ENCODE data around the gene ARHGEF25. TPM values are rescaled to one million over a fixed set of nuclear protein-coding genes. Genes with fewer than 3 reads are reported as not detected.

ARHGEF25 gene
- polyA plus RNA-seq, 1 donor = 30.5 TPM

- DNase-seq = no peak
Measured at GRCh38 chr12:57621497-57622292, 10.5 kb downstream of the ARHGEF25 start.

- no peak for DNase-seq
Measured at GRCh38 chr12:57622293-57623245, 11.3 kb downstream of the ARHGEF25 start.

GRCh38 chr12:57623385-57623784 lies 12.2 kb downstream of the ARHGEF25 start:
- DNase-seq = no peak

- no peak for DNase-seq
Measured at GRCh38 chr12:57623811-57624390, 12.7 kb downstream of the ARHGEF25 start.

GRCh38 chr12:57624441-57625220 lies 13.4 kb downstream of the ARHGEF25 start:
- no peak for DNase-seq

- DNase-seq = no peak
Measured at GRCh38 chr12:57625261-57626032, 14.2 kb downstream of the ARHGEF25 start.

- DNase-seq = no peak
Measured at GRCh38 chr12:57626111-57626920, 15.1 kb downstream of the ARHGEF25 start.

GRCh38 chr12:57626921-57627445 lies 15.7 kb downstream of the ARHGEF25 start:
- DNase-seq = no peak

- no peak for DNase-seq
Measured at GRCh38 chr12:57627501-57628279, 16.5 kb downstream of the ARHGEF25 start.

GRCh38 chr12:57628280-57629191 lies 17.3 kb downstream of the ARHGEF25 start:
- no peak for DNase-seq

GRCh38 chr12:57629897-57630471 lies 18.7 kb downstream of the ARHGEF25 start:
- DNase-seq = no peak

- no peak for DNase-seq
Measured at GRCh38 chr12:57630891-57631433, 19.7 kb downstream of the ARHGEF25 start.

GRCh38 chr12:57631566-57632072 lies 20.4 kb downstream of the ARHGEF25 start:
- no peak for DNase-seq

- DNase-seq = no peak
Measured at GRCh38 chr12:57632073-57632957, 21.1 kb downstream of the ARHGEF25 start.

- DNase-seq = no peak
Measured at GRCh38 chr12:57632958-57633840, 22.0 kb downstream of the ARHGEF25 start, which contains the start of gene B4GALNT1. B4GALNT1 (minus strand) TSS chr12:57633201; CDS start chr12:57632132, 1,069 bp downstream.
